Left lung (tissue), 10 donors: ENCODE data around the gene METTL22. TPM values are rescaled to one million over a fixed set of nuclear protein-coding genes. Genes with fewer than 3 reads are reported as not detected.

ENCODE experiments used
- ATAC-seq: fragments of 200-7000 bp; cut with Tn5 transposase; one replicate; pipeline ENCODE4 v1.9.1; 2020; ENCODE audit warnings: moderate library complexity
- DNase-seq, 4 donors: peaks; one replicate each; pipeline ENCODE4 v3.0.0-alpha.2; 2013 to 2020
- H3K27ac ChIP-seq, 2 donors: fragments of 200-600 bp; sonication (generic) in 1 of 2; one replicate each; pipeline versions ENCODE4 v1.5.0 to v1.8.0; 2020 to 2021
- H3K27me3 ChIP-seq, 2 donors: fragments of 200-600 bp; sonication (generic) in 1 of 2; one replicate each; pipeline versions ENCODE4 v1.5.0 to v1.8.0; 2020 to 2021
- H3K36me3 ChIP-seq, 2 donors: fragments of 200-600 bp; sonication (generic) in 1 of 2; one replicate each; pipeline versions ENCODE4 v1.5.0 to v1.8.0; 2020 to 2021
- H3K4me1 ChIP-seq, 2 donors: fragments of 200-600 bp; one replicate each; pipeline ENCODE4 v1.8.0; 2021
- H3K4me3 ChIP-seq, 2 donors: fragments of 200-600 bp; sonication (generic) in 1 of 2; one replicate each; pipeline versions ENCODE4 v1.5.0 to v1.8.0; 2020 to 2021; ENCODE audit warnings: mild to moderate bottlenecking in 1 of 2
- H3K9me3 ChIP-seq, 2 donors: fragments of 200-600 bp; sonication (generic) in 1 of 2; one replicate each; pipeline versions ENCODE4 v1.5.0 to v1.8.0; 2020 to 2021
- intact Hi-C, 2 donors: fragments of 100-400 bp; cut with DNase I; formaldehyde crosslinking; loops; one replicate each; pipeline versions ENCODE4 v1.11.2 to v1.14.2; 2022
- polyA plus RNA-seq, 6 donors: library from polyadenylated mRNA; unstranded; fragments of 120-200 nt; gene quantifications; one replicate each; pipeline ENCODE4 v1.2.1, GENCODE V29; 2013; ENCODE audit not compliant: insufficient read length in 6 of 6
- total RNA-seq, 2 donors: library from RNA; stranded (reverse); fragmentation: NEBNext Ultra II Directional; extraction: Animal tissue kit (Norgen Biotek cat#: 25700); gene quantifications; one replicate each; pipeline ENCODE4 v1.2.1, GENCODE V29; 2021
- TF ChIP-seq, protein P1 (sequence below), 2 donors: fragments of 200-600 bp; sonication (generic) in 1 of 2; IDR thresholded peaks; one replicate each; pipeline versions ENCODE4 v1.5.0 to v1.8.0; 2021; ENCODE audit warnings: antibody characterized with exemption in 2 of 2
- donor health status: DM: no; HTN: yes; CAD: no.
- donor health status: DM: no; HTN: no; CAD: no.

The METTL22 gene
- total and polyA plus RNA-seq, 8 donors, result 25.9 to 43.5 (median 29.4) TPM

DNA sequence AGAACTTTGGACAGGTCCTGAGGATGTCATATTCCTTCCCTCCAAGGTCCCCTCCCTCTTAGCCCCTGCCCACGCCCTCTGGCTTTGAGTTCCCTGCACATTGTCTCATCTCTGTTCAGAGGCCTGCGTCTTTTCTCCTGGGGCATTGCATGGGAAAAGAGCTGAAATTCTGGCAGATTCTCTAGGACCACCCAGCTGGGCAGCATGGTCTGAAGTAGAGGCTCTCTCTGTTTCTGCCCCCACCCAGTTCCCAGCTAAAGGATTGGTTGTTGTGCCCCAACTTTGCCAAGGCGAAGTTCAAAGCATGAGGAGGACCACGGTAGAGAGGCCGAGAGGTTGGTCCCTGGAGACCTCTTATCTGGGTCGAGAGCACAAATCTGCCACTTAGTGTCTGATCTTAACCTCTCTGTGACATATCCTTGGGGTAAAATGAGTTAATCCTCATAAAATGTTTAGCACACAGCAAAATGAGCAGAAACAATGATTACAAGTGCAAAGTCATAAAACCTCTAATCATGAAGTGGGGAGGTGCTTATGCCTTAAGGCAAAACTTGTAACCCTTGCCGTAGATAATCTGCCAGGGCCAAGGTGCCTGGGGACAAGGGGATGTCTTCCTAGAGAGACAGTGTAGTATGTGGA is 55.4 kb downstream of the METTL22 start:
- no peaks in the 10 kb centered on the region for H3K36me3 ChIP-seq
- intact Hi-C loops, result no loop called here
- no peak overlapping the region for H3K4me3 ChIP-seq
- H3K27ac ChIP-seq, result no peak overlapping the region
- no peaks in the 10 kb centered on the region for H3K9me3 ChIP-seq
- H3K4me1 ChIP-seq, result peaks cover 7 to 12% of the 10 kb centered on the region in 2 donors
- ATAC-seq, result no peak
- no peaks in the 10 kb centered on the region for H3K27me3 ChIP-seq
- TF ChIP-seq, protein P1, sequence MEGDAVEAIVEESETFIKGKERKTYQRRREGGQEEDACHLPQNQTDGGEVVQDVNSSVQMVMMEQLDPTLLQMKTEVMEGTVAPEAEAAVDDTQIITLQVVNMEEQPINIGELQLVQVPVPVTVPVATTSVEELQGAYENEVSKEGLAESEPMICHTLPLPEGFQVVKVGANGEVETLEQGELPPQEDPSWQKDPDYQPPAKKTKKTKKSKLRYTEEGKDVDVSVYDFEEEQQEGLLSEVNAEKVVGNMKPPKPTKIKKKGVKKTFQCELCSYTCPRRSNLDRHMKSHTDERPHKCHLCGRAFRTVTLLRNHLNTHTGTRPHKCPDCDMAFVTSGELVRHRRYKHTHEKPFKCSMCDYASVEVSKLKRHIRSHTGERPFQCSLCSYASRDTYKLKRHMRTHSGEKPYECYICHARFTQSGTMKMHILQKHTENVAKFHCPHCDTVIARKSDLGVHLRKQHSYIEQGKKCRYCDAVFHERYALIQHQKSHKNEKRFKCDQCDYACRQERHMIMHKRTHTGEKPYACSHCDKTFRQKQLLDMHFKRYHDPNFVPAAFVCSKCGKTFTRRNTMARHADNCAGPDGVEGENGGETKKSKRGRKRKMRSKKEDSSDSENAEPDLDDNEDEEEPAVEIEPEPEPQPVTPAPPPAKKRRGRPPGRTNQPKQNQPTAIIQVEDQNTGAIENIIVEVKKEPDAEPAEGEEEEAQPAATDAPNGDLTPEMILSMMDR (IDR thresholded peaks at IDR 0.05), result no peak
- no peak for DNase-seq

DNA sequence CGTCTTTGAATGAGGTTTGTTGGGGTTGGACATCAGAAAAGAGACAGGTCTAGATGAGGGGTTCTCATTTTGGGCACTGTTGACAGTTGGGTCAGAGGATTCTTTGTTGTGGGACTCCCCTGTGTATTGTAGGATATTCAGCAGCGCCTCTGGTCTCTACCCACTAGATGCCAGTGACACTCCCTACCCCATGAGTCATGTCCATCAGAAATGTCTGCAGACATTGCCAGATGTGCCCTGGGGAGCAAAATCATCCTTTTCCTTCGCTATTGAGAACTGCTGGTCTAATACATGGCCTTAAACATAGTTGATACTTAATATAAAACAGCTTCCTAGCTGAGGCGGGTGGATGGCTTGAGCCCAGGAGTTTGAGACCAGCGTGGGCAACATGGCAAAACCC is 56.0 kb downstream of the METTL22 start:
- Histone ChIP-seq H3K4me1 (peaks cover 7 to 12% of the 10 kb centered on the region in 2 donors), H3K27ac (no peak overlapping the region), H3K27me3 (no peaks in the 10 kb centered on the region), H3K36me3 (no peaks in the 10 kb centered on the region), H3K9me3 (no peaks in the 10 kb centered on the region), H3K4me3 (no peak overlapping the region)
- TF ChIP-seq, protein P1 (IDR thresholded peaks at IDR 0.05), result no peak
- ATAC-seq, result no peak
- no peak for DNase-seq
- intact Hi-C loops, result no loop called here

DNA sequence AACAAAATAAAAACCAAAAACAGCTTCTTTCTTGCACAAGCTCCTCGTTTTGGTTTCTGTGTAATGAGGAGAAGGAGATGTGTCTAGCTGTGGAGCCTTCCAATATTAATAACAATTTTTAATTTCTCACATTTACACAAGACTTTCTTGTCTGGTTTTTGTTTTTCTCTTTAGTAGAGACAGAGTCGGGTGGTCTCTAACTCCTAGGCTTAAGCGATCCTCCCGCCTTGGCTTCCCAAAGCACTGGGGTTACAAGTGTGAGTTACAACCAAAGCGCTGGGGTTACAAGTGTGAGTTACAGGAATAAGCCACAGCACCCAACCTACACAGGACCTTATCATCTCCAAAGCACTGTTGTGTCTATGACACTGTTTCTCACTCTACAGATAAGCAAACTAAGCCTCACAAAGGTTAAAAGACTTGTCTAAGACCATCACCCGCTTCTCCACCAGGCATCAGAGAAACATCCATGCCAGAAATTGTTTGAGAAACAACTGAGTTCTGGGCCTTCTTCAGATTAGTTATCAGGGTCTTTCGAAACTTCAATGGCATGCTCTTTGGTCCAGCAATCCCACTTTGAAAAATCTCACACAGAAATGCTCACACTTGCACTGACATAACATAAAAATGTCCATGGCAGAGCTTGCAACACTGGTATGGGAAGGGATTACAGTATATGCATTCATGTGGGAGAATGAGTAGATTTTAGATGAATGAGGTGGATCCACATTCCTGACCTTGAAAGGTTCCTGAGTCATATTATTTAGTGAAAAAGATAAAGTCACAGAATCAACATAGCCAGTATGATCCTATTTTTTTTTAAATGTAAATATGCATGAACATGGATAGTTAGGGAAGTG is 56.8 kb downstream of the METTL22 start:
- Histone ChIP-seq H3K36me3 (no peaks in the 10 kb centered on the region), H3K9me3 (no peaks in the 10 kb centered on the region), H3K4me3 (no peak overlapping the region), H3K4me1 (peaks cover 7 to 12% of the 10 kb centered on the region in 2 donors), H3K27ac (no peak overlapping the region), H3K27me3 (no peaks in the 10 kb centered on the region)
- TF ChIP-seq, protein P1 (IDR thresholded peaks at IDR 0.05), result no peak
- intact Hi-C loops, result no loop called here
- ATAC-seq (no peak), DNase-seq (no peak)

DNA sequence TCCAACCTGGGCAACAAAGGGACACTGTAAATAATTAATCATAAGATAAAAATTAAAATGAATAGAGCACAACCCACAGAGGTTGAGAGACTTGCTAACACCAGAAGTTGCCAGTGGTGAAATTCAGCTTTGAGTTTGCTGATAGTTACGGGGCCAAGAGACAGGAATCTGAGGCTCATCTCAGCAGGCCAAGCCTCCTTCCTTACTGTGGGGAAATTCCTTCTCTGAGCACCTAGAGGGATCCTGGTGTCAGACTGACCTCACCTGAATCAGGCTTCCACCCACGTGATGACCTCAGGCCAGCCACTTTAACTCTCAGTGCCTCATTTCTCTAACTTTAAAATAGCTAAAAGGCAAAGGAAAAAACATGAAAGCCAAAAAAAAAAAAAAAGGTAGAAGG is 57.7 kb downstream of the METTL22 start:
- ATAC-seq, result no peak
- no peak overlapping the region for H3K4me3 ChIP-seq

More for the DNA sequence above, 57.7 kb downstream of the METTL22 start:
- peaks cover 7% of the 10 kb centered on the region in 2 donors for H3K4me1 ChIP-seq
- TF ChIP-seq, protein P1 (IDR thresholded peaks at IDR 0.05), result no peak
- intact Hi-C loops, result no loop called here
- no peaks in the 10 kb centered on the region for H3K27me3 ChIP-seq
- no peaks in the 10 kb centered on the region for H3K9me3 ChIP-seq
- no peak overlapping the region for H3K27ac ChIP-seq
- H3K36me3 ChIP-seq, result no peaks in the 10 kb centered on the region
- no peak for DNase-seq
